Thyroid gland (tissue), 4 donors: ENCODE results near the gene SH3RF3. TPM values are rescaled to one million over a fixed set of nuclear protein-coding genes. Genes with fewer than 3 reads are reported as not detected.

Source experiments
- DNase-seq, 2 donors: peaks; one replicate each; pipeline ENCODE4 v3.0.0-alpha.2; 2019
- H3K27ac ChIP-seq, 3 donors: fragments of 200-600 bp; sonication (generic); 1 replicate in 2 of 3; 2 replicates in 1 of 3; pipeline ENCODE4 v1.5.1; 2016 to 2019; ENCODE audit warnings: mild to moderate bottlenecking in 1 of 3, moderate library complexity in 1 of 3
- H3K27me3 ChIP-seq: fragments of 200-600 bp; sonication (generic); one replicate; pipeline ENCODE4 v1.5.1; 2019
- H3K36me3 ChIP-seq, 2 donors: fragments of 200-600 bp; sonication (generic); one replicate each; pipeline ENCODE4 v1.5.1; 2016 to 2019
- H3K4me1 ChIP-seq, 2 donors: fragments of 200-600 bp; sonication (generic); one replicate each; pipeline ENCODE4 v1.5.1; 2017 to 2019
- H3K4me3 ChIP-seq, 3 donors: fragments of 200-600 bp; sonication (generic); replicated peaks in 1 of 3; 1 replicate in 2 of 3; 2 replicates in 1 of 3; pipeline ENCODE4 v1.5.1; 2016; ENCODE audit warnings: mild to moderate bottlenecking in 1 of 3
- H3K9me3 ChIP-seq: fragments of 200-600 bp; sonication (generic); one replicate; pipeline ENCODE4 v1.5.1; 2017
- POLR2A ChIP-seq, 2 donors: fragments of 450-650 bp; IDR thresholded peaks; one replicate each; pipeline ENCODE4 v1.6.1; 2017; ENCODE audit warnings: antibody characterized with exemption in 2 of 2, mild to moderate bottlenecking in 2 of 2, moderate library complexity in 1 of 2
- WGBS, 2 donors: methylation state at CpG; one replicate each; pipeline ENCODE4 v1.1.5; 2017; 5-methylcytosine and 5-hydroxymethylcytosine counted together
- intact Hi-C: fragments of 100-400 bp; cut with DNase I; formaldehyde crosslinking; loops from one replicate; pipeline ENCODE4 v1.15.1; 2023
- total RNA-seq, 4 donors: library from RNA; depleted of rRNA; stranded (reverse); fragments of >200 nt; gene quantifications; one replicate each; pipeline ENCODE4 v1.2.3, GENCODE V29; 2016
- TF ChIP-seq, protein P1 (sequence below), 6 experiments: fragments of 200-600 bp in 3 of 6; fragments of 450-650 bp in 3 of 6; sonication (generic) in 3 of 6; IDR thresholded peaks; one replicate each; pipeline ENCODE4 v1.5.1; 2016 to 2019; ENCODE audit warnings: antibody characterized with exemption in 6 of 6, mild to moderate bottlenecking in 2 of 6, inconsistent platforms in 1 of 6, moderate library complexity in 1 of 6

The SH3RF3 gene
- total RNA-seq, 4 donors from 2014 or later, result 2.1 to 7.4 (median 2.8) TPM

DNA sequence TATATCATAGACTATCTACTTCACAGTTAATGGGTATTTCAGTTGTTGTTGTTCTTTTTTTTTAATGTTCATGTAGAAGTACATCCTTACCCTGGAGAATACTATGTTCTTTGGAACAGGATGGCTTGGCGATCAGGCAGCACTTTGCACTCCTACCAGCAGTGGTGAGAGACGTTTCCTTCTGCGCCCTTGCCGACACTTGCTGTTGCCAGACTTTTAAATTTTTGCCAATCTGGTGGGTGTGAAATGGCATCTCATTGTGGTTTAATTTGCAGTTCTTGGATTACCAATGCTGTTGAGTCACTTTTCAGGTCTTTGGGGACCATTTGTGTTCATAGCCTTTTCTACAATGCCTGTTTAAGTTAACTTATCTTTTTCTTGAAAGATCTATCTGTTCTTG lies 197.3 kb downstream of the SH3RF3 start:
- TF ChIP-seq, protein P1, sequence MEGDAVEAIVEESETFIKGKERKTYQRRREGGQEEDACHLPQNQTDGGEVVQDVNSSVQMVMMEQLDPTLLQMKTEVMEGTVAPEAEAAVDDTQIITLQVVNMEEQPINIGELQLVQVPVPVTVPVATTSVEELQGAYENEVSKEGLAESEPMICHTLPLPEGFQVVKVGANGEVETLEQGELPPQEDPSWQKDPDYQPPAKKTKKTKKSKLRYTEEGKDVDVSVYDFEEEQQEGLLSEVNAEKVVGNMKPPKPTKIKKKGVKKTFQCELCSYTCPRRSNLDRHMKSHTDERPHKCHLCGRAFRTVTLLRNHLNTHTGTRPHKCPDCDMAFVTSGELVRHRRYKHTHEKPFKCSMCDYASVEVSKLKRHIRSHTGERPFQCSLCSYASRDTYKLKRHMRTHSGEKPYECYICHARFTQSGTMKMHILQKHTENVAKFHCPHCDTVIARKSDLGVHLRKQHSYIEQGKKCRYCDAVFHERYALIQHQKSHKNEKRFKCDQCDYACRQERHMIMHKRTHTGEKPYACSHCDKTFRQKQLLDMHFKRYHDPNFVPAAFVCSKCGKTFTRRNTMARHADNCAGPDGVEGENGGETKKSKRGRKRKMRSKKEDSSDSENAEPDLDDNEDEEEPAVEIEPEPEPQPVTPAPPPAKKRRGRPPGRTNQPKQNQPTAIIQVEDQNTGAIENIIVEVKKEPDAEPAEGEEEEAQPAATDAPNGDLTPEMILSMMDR (IDR thresholded peaks at IDR 0.05), result no peak
- TF ChIP-seq POLR2A (IDR thresholded peaks at IDR 0.05), result no peak
- intact Hi-C loops, result no loop called here
- 67 to 73% methylated on average over 4 of the region's 4 CpGs for WGBS, 2 donors
- Histone ChIP-seq H3K4me3 (no peak overlapping the region), H3K27me3 (no peaks in the 10 kb centered on the region), H3K27ac (no peak overlapping the region), H3K36me3 (no peaks in the 10 kb centered on the region), H3K9me3 (no peaks in the 10 kb centered on the region), H3K4me1 (peaks cover 21 to 48% of the 10 kb centered on the region in 2 donors)
- DNase-seq, result no peak

DNA sequence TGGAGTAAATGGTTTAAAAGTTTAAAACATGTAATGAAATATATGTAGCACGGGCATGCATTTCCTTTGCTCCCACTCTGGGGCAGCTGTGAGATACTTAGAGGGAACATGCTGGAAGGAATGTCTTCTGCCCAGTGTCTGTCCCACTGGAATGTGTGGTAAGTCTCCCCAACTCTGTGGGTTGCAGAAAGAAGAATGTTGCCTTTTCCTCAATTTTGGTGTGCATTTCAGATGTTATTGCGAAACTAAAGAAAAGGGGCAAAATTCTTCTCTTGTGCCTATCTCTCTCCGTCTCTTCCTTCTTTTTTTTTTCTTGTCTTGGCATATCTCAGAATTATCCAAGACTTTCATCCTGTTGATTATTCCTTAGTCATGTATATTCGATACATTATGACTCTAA lies 201.1 kb downstream of the SH3RF3 start:
- intact Hi-C loops, result no loop called here
- H3K9me3 ChIP-seq, result no peaks in the 10 kb centered on the region
- no peaks in the 10 kb centered on the region for H3K36me3 ChIP-seq
- H3K27ac ChIP-seq, result no peak overlapping the region
- TF ChIP-seq, protein P1 (IDR thresholded peaks at IDR 0.05), result no peak
- TF ChIP-seq POLR2A (IDR thresholded peaks at IDR 0.05), result no peak
- H3K4me1 ChIP-seq, result peaks cover 6 to 28% of the 10 kb centered on the region in 2 donors
- no peaks in the 10 kb centered on the region for H3K27me3 ChIP-seq
- no peak for DNase-seq
- no peak overlapping the region for H3K4me3 ChIP-seq
- WGBS, 2 donors, result 95% methylated on average over 4 of the region's 4 CpGs

DNA sequence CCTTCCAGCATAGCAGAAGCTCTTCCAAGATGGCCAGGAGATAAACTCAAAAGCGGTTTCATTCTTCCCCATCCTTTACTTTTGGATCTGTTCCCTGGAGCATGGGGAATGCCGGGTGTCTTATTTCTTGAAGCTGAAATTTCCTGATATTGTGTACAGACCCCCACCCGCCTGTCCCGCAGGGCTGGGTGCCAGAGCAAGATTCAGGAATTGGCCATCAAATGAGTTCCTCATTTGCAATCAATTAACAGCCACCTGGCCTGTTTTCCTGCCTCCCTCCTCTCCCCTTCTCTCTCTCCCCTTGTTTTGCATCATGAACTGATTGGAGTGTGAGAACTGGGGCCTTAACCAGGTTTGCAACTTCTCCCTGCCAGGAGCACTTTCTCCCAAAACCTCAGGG lies 202.1 kb downstream of the SH3RF3 start:
- TF ChIP-seq, protein P1 (IDR thresholded peaks at IDR 0.05), result no peak
- no peak for TF ChIP-seq POLR2A (IDR thresholded peaks at IDR 0.05)
- Histone ChIP-seq H3K9me3 (no peaks in the 10 kb centered on the region), H3K36me3 (no peaks in the 10 kb centered on the region), H3K4me1 (peaks cover 2 to 20% of the 10 kb centered on the region in 2 donors), H3K4me3 (no peak overlapping the region), H3K27ac (no peak overlapping the region), H3K27me3 (no peaks in the 10 kb centered on the region)
- no peak for DNase-seq
- intact Hi-C loops, result no loop called here
- WGBS, 2 donors, result 74 to 77% methylated on average over 4 of the region's 4 CpGs

DNA sequence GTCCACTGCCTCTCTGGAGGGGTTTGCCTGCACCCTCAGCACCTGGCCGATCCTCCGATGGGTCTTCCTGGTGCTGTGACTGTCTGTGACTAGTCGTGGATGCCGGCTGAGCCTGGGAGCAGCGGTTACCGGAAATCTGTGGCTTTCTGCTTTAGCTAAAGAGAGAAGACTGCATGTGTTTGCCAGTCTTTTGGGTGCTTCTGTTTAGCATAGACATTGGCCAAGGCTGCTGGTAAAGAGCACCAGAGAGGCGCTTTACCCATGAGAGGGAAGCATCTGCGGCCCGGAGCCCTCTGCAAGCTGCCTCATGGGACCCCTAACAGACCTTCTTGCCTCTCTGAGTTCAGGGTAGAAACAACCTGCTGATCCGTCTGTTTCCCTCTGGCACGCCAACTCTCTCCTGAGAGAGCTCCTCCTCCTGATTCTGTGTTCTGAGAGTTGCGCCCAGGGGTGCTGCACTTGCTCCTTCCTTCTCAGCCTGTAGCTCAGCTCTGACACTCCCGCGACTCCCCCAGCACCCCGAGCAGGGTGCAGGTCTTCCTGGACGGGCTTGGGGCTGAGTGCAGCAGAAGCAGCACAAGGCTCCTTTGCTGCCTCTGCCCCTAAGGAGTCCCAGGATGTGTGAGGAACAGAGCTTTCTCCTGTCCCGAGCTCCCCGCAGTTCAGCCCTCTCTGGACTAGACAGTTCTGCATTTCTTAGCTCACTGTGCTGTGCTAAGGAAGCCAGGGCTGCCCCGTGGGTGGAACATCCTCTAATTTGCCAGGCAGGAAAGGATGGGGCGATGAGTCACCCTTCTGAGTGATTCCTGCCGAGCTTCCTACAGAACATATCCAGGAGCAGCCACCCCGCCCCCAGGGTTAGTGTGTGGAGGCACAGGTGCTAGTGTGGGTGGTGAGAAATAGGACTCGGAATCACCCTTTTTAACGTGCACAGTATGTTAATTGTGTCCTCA lies 203.2 kb downstream of the SH3RF3 start:
- peak; percentile 42 to 44 for DNase-seq
- peaks cover 2 to 16% of the 10 kb centered on the region in 2 donors for H3K4me1 ChIP-seq
- H3K36me3 ChIP-seq, result no peaks in the 10 kb centered on the region
- H3K9me3 ChIP-seq, result no peaks in the 10 kb centered on the region
- no peak overlapping the region for H3K4me3 ChIP-seq
- WGBS, 2 donors, result 65% methylated on average over 20 to 24 of the region's 24 CpGs
- intact Hi-C loops, result no loop called here
- peak in 1 of 2 donors; percentile 28 for TF ChIP-seq POLR2A (IDR thresholded peaks at IDR 0.05)
- TF ChIP-seq, protein P1 (IDR thresholded peaks at IDR 0.05), result no peak
- no peaks in the 10 kb centered on the region for H3K27me3 ChIP-seq
- peak overlapping the region in 2 of 3 donors; percentile 37 to 50 for H3K27ac ChIP-seq

DNA sequence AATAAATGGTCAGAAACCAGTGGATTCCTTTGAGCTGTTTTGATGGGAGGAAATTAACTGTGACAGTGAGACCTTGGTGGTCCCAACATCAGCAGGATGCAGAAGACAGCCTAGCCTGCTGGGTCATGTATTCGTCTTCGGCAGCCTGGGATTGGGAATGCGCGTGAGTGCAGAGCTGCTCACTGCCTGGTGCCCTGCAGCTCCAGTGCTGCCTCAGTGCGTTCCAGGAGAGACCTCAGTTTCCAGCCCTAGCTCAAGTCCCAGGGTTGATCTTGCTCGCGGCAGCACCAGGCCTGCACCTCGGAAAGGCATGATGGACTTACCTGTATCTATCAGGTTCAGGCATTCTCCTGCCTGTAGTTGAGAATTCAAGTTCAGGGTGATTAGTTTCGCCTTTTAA lies 203.9 kb downstream of the SH3RF3 start:
- no peak overlapping the region for H3K27ac ChIP-seq
- no peaks in the 10 kb centered on the region for H3K27me3 ChIP-seq
- no peaks in the 10 kb centered on the region for H3K36me3 ChIP-seq
- DNase-seq, result no peak
- intact Hi-C loops, result no loop called here
- no peaks in the 10 kb centered on the region for H3K9me3 ChIP-seq
- no peak overlapping the region for H3K4me3 ChIP-seq
- TF ChIP-seq, protein P1 (IDR thresholded peaks at IDR 0.05), result no peak
- no peak for TF ChIP-seq POLR2A (IDR thresholded peaks at IDR 0.05)
- H3K4me1 ChIP-seq, result peaks cover 2 to 16% of the 10 kb centered on the region in 2 donors
- 88 to 92% methylated on average over 9 of the region's 9 CpGs for WGBS, 2 donors
